ENCODE measurements around the gene C6orf58.

GRCh38 chr6:127590344-127590743, 13.4 kb downstream of the C6orf58 start:
- TF ChIP-seq CTCF (conservative IDR thresholded peaks at IDR 0.05; ENCODE audit: low read length) (no peak), EZH2phosphoT487 (IDR thresholded peaks at IDR 0.05; ENCODE audit: borderline replicate concordance) (no peak)

All from Loucy (cell line).